IMR-90 (cell line): ENCODE data around the gene LAMA3. TPM values are rescaled to one million over a fixed set of nuclear protein-coding genes. Genes with fewer than 3 reads are reported as not detected.

Source experiments
- ATAC-seq: fragments of 200-7000 bp; cut with Tn5 transposase; 2 replicates; pipeline ENCODE4 v1.9.1; 2020; ENCODE audit warnings: low read depth, mild to moderate bottlenecking, moderate library complexity
- BruUV-seq: library from RNA; stranded (reverse); fragments of 400-500 nt; replicated peaks from 2 replicates; lab custom pipeline; 2021; lab: Mats Ljungman, UMichigan
- CTCF ChIA-PET: fragments of 300-600 bp; formaldehyde crosslinking; extraction: SDS; loops from one replicate; lab custom pipeline; 2021; ENCODE audit warnings: antibody characterized with exemption; lab: Yijun Ruan, JAX
- POLR2A ChIA-PET: fragments of 300-600 bp; sonication (Branson Sonifier 250); formaldehyde crosslinking; loops from one replicate; lab custom pipeline; 2022; ENCODE audit warnings: antibody characterized with exemption; ENCODE audit not compliant: unreplicated experiment; lab: Charles Lee
- DNase-seq: peaks from one replicate; pipeline ENCODE4 v3.0.0; 2013
- H2AFZ ChIP-seq: replicated peaks from 2 replicates; pipeline ENCODE3; 2013; ENCODE audit warnings: low read length, mild to moderate bottlenecking; ENCODE audit not compliant: poor library complexity
- H2AK5ac ChIP-seq: 2 replicates; pipeline ENCODE4 v1.6.1; 2013; ENCODE audit warnings: low read depth, low read length, inconsistent platforms
- H2AK9ac ChIP-seq: replicated peaks from 2 replicates; pipeline ENCODE3; 2013; ENCODE audit warnings: mild to moderate bottlenecking, low read depth, low read length, moderate library complexity; ENCODE audit not compliant: poor library complexity
- H2BK120ac ChIP-seq: 2 replicates; pipeline ENCODE4 v1.6.1; 2013; ENCODE audit warnings: low read depth, low read length, inconsistent platforms
- H2BK15ac ChIP-seq: 3 replicates; pipeline ENCODE4 v1.6.1; 2013; ENCODE audit warnings: low read depth, low read length, inconsistent platforms
- H2BK20ac ChIP-seq: 2 replicates; pipeline ENCODE4 v1.6.1; 2013; ENCODE audit warnings: low read depth, mild to moderate bottlenecking, inconsistent platforms, low read length, moderate library complexity
- H2BK5ac ChIP-seq: 2 replicates; pipeline ENCODE4 v1.6.1; 2013; ENCODE audit warnings: mild to moderate bottlenecking, low read depth, low read length, inconsistent platforms; ENCODE audit not compliant: poor library complexity, severe bottlenecking
- H3K14ac ChIP-seq: replicated peaks from 2 replicates; pipeline ENCODE4 v1.6.1; 2013; ENCODE audit warnings: low read depth, low read length, inconsistent platforms
- H3K18ac ChIP-seq: 2 replicates; pipeline ENCODE4 v1.6.1; 2013; ENCODE audit warnings: low read depth, low read length, control low read depth
- H3K23ac ChIP-seq: 2 replicates; pipeline ENCODE4 v1.6.1; 2013; ENCODE audit warnings: low read depth, low read length, inconsistent platforms
- H3K27ac ChIP-seq: 2 replicates; pipeline ENCODE4 v1.5.1; 2013; ENCODE audit warnings: mild to moderate bottlenecking, control low read depth, low read length; ENCODE audit not compliant: insufficient read depth
- H3K27me3 ChIP-seq: 2 replicates; pipeline ENCODE4 v1.6.1; 2013; ENCODE audit warnings: low read length; ENCODE audit not compliant: control insufficient read depth, insufficient read depth
- H3K36me3 ChIP-seq: 2 replicates; pipeline ENCODE4 v1.6.1; 2013; ENCODE audit warnings: low read length, mixed read lengths; ENCODE audit not compliant: control insufficient read depth, insufficient read depth
- H3K4ac ChIP-seq: 2 replicates; pipeline ENCODE4 v1.6.1; 2013; ENCODE audit warnings: low read depth, low read length, inconsistent platforms
- H3K4me1 ChIP-seq: 2 replicates; pipeline ENCODE4 v1.6.1; 2013; ENCODE audit warnings: low read length, mixed read lengths; ENCODE audit not compliant: control insufficient read depth, insufficient read depth
- H3K4me2 ChIP-seq: 2 replicates; pipeline ENCODE4 v1.6.1; 2013; ENCODE audit warnings: low read depth, mild to moderate bottlenecking, control low read depth, low read length, moderate library complexity
- H3K4me3 ChIP-seq: 2 replicates; pipeline ENCODE4 v1.5.1; 2013; ENCODE audit warnings: low read depth, mild to moderate bottlenecking, control low read depth, low read length, moderate library complexity; ENCODE audit not compliant: insufficient read depth
- H3K56ac ChIP-seq: 2 replicates; pipeline ENCODE4 v1.6.1; 2013; ENCODE audit warnings: low read length, inconsistent platforms; ENCODE audit not compliant: insufficient read depth; ENCODE audit errors: extremely low read depth
- H3K79me1 ChIP-seq, 2 experiments: 2 replicates each; pipeline ENCODE4 v1.6.1; 2013; ENCODE audit warnings: low read length in 2 of 2, inconsistent platforms in 1 of 2, low read depth in 1 of 2
- H3K9ac ChIP-seq: 2 replicates; pipeline ENCODE4 v1.6.1; 2013; ENCODE audit warnings: low read depth, low read length, control low read depth
- H3K9me1 ChIP-seq: 2 replicates; pipeline ENCODE4 v1.6.1; 2013; ENCODE audit warnings: low read length, inconsistent platforms; ENCODE audit not compliant: insufficient read depth
- H3K9me3 ChIP-seq: 2 replicates; pipeline ENCODE4 v1.6.1; 2013; ENCODE audit warnings: low read length; ENCODE audit not compliant: control insufficient read depth, insufficient read depth
- H4K20me1 ChIP-seq: 2 replicates; pipeline ENCODE4 v1.6.1; 2013; ENCODE audit warnings: low read length, inconsistent platforms; ENCODE audit not compliant: insufficient read depth
- H4K5ac ChIP-seq: 2 replicates; pipeline ENCODE4 v1.6.1; 2013; ENCODE audit warnings: mild to moderate bottlenecking, low read depth, low read length, control low read depth
- H4K8ac ChIP-seq, 2 experiments: 2 replicates each; pipeline ENCODE4 v1.6.1; 2013; ENCODE audit warnings: low read depth in 2 of 2, low read length in 2 of 2, control low read depth in 1 of 2, inconsistent platforms in 1 of 2
- H4K91ac ChIP-seq: 2 replicates; pipeline ENCODE4 v1.6.1; 2013; ENCODE audit warnings: low read depth, low read length, inconsistent platforms; ENCODE audit not compliant: insufficient read depth
- BHLHE40 ChIP-seq: fragments of 150-350 bp; IDR thresholded peaks from 2 replicates; pipeline ENCODE4 v1.6.1; 2016; ENCODE audit warnings: mild to moderate bottlenecking, low read depth, low read length
- CEBPB ChIP-seq: IDR thresholded peaks from 2 replicates; pipeline ENCODE4 v1.6.1; 2012; ENCODE audit warnings: low read depth, low read length, improper control_type of control experiment
- CHD1 ChIP-seq: IDR thresholded peaks from 2 replicates; pipeline ENCODE4 v1.6.1; 2012; ENCODE audit warnings: low read depth, low read length, improper control_type of control experiment
- CTCF ChIP-seq: conservative IDR thresholded peaks from 2 replicates; pipeline ENCODE4 v1.5.1; 2012; ENCODE audit warnings: mild to moderate bottlenecking, low read depth, low read length, improper control_type of control experiment
- ELK1 ChIP-seq: fragments of 150-350 bp; IDR thresholded peaks from 2 replicates; pipeline ENCODE4 v1.6.1; 2016; ENCODE audit warnings: low read depth, mild to moderate bottlenecking, low read length, moderate library complexity, borderline replicate concordance
- FOS ChIP-seq: fragments of 150-350 bp; IDR thresholded peaks from 2 replicates; pipeline ENCODE4 v1.6.1; 2016; ENCODE audit warnings: low read depth, low read length
- MAFK ChIP-seq: IDR thresholded peaks from 2 replicates; pipeline ENCODE4 v1.6.1; 2012; ENCODE audit warnings: low read depth, low read length, improper control_type of control experiment
- MAZ ChIP-seq: IDR thresholded peaks from 2 replicates; pipeline ENCODE4 v1.6.1; 2012; ENCODE audit warnings: low read depth, mild to moderate bottlenecking, low read length, improper control_type of control experiment, moderate library complexity, borderline replicate concordance
- MXI1 ChIP-seq: IDR thresholded peaks from 2 replicates; pipeline ENCODE4 v1.6.1; 2012; ENCODE audit warnings: low read depth, mild to moderate bottlenecking, low read length, moderate library complexity, borderline replicate concordance
- NFE2L2 ChIP-seq: fragments of 150-350 bp; IDR thresholded peaks from 2 replicates; pipeline ENCODE4 v1.6.1; 2016; ENCODE audit warnings: low read depth, mild to moderate bottlenecking, low read length
- POLR2A ChIP-seq: IDR thresholded peaks from 2 replicates; pipeline ENCODE4 v1.6.1; 2012; ENCODE audit warnings: mild to moderate bottlenecking, low read depth, low read length
- RAD21 ChIP-seq: IDR thresholded peaks from 2 replicates; pipeline ENCODE4 v1.6.1; 2012; ENCODE audit warnings: low read length, improper control_type of control experiment
- RCOR1 ChIP-seq: IDR thresholded peaks from 2 replicates; pipeline ENCODE4 v1.6.1; 2012; ENCODE audit warnings: mild to moderate bottlenecking, low read length, improper control_type of control experiment; ENCODE audit not compliant: insufficient replicate concordance
- RFX5 ChIP-seq: IDR thresholded peaks from 2 replicates; pipeline ENCODE4 v1.8.0; 2012; ENCODE audit warnings: low read depth, mild to moderate bottlenecking, low read length, moderate library complexity
- SMC3 ChIP-seq: fragments of 150-350 bp; IDR thresholded peaks from 2 replicates; pipeline ENCODE4 v1.6.1; 2016; ENCODE audit warnings: low read depth, mild to moderate bottlenecking, antibody characterized with exemption, low read length, moderate library complexity
- USF2 ChIP-seq: fragments of 150-350 bp; IDR thresholded peaks from 2 replicates; pipeline ENCODE4 v1.6.1; 2017; ENCODE audit warnings: mild to moderate bottlenecking, antibody characterized with exemption, low read length, low read depth
- WGBS, 2 experiments: methylation state at CpG; one replicate each; pipeline versions ENCODE4 v1.1.5 to v1.1.7; 2013; ENCODE audit warnings: missing lambda C conversion rate in 2 of 2; ENCODE audit not compliant: insufficient read length in 1 of 2; ENCODE audit errors: extremely low coverage in 2 of 2; 5-methylcytosine and 5-hydroxymethylcytosine counted together
- dilution Hi-C: fragments of 300-500 bp; cut with HindIII; formaldehyde crosslinking; loops from one replicate; pipeline ENCODE4 v1.14.3; 2018; ENCODE audit warnings: low sequenced_read_pairs; ENCODE audit not compliant: unreplicated experiment
- in situ Hi-C: fragments of 300-500 bp; cut with MboI; formaldehyde crosslinking; loops from 3 replicates; pipeline ENCODE4 v1.14.3; 2019; ENCODE audit warnings: low sequenced_read_pairs, inconsistent platforms, mixed read lengths
- intact Hi-C: fragments of 100-400 bp; cut with micrococcal nuclease; formaldehyde crosslinking; loops from 2 replicates; pipeline ENCODE4 v1.10.0; 2022
- polyA plus RNA-seq, 3 experiments: library from polyadenylated mRNA; depleted of rRNA; stranded (reverse); fragments of >200 nt; gene quantifications; 2 replicates each; pipeline ENCODE4 v1.2.3, GENCODE V29; 2012; ENCODE audit warnings: low replicate concordance in 1 of 3
- total RNA-seq: library from RNA; depleted of rRNA; stranded (reverse); fragments of >200 nt; gene quantifications from 2 replicates; pipeline ENCODE4 v1.2.3, GENCODE V29; 2012

LAMA3 gene
- total and polyA plus RNA-seq, 2 of the 4 experiments (the other 2 are of a cell fraction) = 0.18 to 0.19 TPM

- Histone ChIP-seq H3K9me3 (no peaks in the 10 kb centered on the region), H3K9ac (no peak overlapping the region), H4K91ac (no peak overlapping the region), H3K9me1 (no peaks in the 10 kb centered on the region), H2BK5ac (no peak overlapping the region), H4K8ac (no peak overlapping the region), H3K36me3 (no peaks in the 10 kb centered on the region), H3K79me1 (no peaks in the 10 kb centered on the region), H4K20me1 (no peaks in the 10 kb centered on the region), H2BK20ac (no peak overlapping the region), H3K18ac (no peak overlapping the region), H2AFZ (no peak overlapping the region), H3K27me3 (no peaks in the 10 kb centered on the region), H3K4ac (no peak overlapping the region), H3K56ac (no peak overlapping the region), H2BK120ac (no peak overlapping the region), H3K4me1 (peaks cover 3% of the 10 kb centered on the region), H3K4me2 (no peak overlapping the region), H4K5ac (no peak overlapping the region), H2BK15ac (no peak overlapping the region), H3K4me3 (no peak overlapping the region), H3K14ac (no peak overlapping the region), H2AK5ac (no peak overlapping the region), H2AK9ac (no peak overlapping the region), H3K27ac (no peak overlapping the region), H3K23ac (no peak overlapping the region)
- TF ChIP-seq MXI1 (no peak), RAD21 (no peak), SMC3 (no peak), RFX5 (no peak), NFE2L2 (no peak), MAFK (no peak), POLR2A (no peak), CEBPB (no peak), RCOR1 (no peak), CTCF (no peak), CHD1 (no peak), BHLHE40 (no peak), MAZ (no peak), ELK1 (no peak), FOS (no peak), USF2 (no peak)
- BruUV-seq = no TSS peak
- no peak for ATAC-seq
- ChIA-PET CTCF (no interaction called here), POLR2A (no interaction called here)
- dilution Hi-C loops (no loop called here), in situ Hi-C loops (no loop called here), intact Hi-C loops (no loop called here)
- DNase-seq = no peak
- no CpG with 5 or more reads among the region's 1 CpG for WGBS, 2 experiments
Observed at GRCh38 chr18:23888881-23889280, 199.6 kb downstream of the LAMA3 start.
